ENCODE data around the gene EPHA6.

Gene EPHA6

DNA sequence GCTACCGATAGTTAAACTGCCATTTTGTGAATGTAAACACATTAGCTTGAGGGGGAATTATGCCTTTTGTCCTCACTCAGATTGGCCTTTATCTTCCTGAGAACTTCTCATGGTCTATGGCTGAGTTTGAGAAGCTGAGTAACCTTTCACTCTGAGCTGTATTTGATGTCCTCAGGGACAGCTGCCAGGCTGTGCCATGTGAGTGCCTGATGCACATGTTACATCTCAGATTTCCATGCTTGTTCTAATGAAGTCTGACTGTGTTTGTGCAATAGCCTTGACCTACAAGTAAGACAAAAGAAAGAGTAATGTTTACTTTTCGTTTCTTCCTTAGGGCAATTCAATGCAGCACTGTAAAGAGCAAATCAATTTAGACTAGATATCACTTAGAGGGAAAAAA is 906.0 kb downstream of the EPHA6 start:
- DNase-seq = no peak

DNA sequence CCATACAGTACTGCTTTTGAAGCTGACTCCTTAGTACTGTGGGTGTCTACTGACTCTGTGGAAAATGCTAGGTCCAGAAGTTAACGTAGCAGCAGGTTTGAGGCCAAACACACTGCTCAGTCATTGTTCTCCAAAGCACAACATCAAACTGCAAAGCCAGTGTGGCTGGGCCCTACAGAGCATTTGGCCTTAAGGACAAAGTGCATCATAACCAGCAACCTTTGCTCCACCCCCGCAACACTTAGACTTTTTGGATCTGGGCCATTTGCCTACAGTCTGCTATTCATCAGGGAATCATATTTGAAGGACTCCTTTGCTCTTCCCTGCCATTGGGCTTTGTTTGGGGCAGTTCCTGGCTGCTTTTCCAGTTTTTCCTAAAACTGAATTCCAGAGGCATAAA is 907.1 kb downstream of the EPHA6 start:
- no peak for DNase-seq

DNA sequence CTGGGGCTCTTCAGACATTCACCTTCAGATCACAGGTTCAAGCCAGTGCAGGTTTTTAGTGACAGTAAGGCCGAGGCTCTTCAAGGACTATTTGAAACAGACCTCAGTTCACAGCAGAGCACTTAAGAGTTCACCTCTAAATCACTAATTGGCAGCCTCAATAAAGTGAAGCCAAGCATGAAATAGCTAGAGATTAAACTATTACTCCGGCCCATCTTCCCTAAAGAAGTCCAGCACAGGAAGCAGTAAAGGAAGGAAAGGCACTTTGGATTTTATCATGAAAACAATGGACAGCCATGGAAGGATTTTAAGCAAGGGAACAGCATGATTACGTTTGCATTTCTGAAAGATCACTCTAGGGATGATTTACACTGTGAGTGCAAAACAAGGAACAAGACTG is 922.5 kb downstream of the EPHA6 start:
- DNase-seq = no peak

DNA sequence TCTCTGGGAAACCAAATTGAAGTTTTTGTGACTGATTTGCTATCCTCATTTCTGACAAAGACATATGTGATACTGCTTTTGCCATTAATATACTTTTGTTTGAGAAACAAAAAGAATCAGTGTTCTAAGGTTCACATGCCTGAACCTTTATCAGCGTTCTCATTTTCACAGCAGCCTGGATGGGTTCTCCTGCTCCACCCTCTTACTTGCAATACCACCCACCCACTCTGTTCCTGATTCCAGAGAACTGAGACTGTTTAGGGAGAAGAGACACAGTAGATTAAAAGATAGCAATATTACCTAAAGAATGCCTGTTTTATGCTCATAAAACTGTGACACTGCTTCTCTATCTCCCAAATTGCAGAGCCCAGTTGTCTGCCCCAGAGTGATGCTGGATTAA is 924.4 kb downstream of the EPHA6 start:
- DNase-seq = no peak

DNA sequence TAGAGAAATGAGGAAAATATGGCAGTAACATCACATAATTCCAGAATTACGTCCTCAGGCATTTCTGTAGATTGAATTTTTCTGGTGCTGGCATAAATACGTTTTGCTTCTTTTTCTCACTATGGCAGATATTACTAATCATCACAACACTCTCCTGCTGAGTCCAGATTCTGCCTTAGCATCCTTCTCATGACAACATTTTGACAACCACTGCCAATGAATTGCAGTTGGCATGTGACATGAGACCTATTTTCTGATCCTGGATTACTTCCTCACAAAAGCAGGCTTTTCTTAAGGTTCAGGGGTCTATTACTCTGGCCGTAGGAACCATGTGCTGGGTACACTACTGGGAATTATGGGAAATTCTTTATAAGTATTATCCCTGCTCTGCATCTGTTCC is 927.6 kb downstream of the EPHA6 start:
- DNase-seq = no peak

DNA sequence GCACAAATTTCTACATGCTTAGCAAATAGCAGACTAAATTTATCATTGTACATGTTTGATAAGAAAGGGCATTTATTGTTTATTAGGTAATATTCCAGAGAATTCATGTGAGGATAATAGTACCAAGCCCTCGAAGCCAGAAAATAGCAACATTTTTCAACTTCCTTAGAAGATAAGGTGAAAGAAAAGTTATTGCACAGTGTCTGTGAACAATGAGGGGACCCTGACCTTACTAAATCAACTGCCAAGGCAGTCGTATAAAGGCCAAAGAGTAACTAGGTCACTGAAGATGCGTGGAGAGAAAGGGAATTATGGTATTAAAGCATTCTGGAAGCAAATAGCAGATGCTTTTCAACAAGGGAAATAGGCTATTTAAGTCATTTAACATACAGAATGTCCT is 929.9 kb downstream of the EPHA6 start:
- no peak for DNase-seq

DNA sequence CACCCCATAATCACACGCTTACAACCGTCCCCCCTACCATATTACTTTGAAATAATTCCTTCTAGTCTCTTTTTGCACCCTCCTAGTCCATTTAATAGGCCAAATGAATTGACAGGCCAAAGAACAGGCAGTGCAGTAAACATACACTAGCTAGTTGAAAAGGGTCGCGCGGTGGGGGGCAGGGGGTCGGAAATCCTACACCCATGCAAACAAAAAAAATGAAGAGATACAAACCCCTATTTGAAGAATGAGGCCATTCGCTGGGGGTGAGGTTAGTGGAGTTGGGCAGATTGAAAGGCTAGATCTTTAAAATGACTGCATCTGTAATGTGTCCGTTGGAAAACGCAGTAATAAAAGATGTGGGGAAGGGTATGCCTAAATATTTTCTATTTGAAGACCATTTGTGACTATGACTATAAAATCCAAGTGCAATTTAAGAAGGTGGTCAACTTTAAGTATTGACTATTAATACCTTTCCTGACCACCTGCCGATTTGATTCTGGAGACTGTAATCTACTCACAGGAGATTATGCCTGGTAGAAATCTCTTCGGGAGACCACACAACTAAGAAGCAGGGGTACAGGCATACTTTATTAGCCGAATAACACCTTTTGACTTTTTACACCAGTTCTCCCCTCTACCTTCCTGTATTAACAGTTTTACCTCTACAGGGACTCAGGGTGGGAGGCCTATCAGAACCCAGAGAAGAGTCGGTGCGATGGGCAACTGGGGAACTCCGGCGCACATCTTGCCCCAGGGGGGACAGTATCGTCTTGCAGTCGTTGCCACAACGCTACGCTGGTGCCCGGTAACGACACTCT is 949.4 kb downstream of the EPHA6 start:
- DNase-seq = no peak

DNA sequence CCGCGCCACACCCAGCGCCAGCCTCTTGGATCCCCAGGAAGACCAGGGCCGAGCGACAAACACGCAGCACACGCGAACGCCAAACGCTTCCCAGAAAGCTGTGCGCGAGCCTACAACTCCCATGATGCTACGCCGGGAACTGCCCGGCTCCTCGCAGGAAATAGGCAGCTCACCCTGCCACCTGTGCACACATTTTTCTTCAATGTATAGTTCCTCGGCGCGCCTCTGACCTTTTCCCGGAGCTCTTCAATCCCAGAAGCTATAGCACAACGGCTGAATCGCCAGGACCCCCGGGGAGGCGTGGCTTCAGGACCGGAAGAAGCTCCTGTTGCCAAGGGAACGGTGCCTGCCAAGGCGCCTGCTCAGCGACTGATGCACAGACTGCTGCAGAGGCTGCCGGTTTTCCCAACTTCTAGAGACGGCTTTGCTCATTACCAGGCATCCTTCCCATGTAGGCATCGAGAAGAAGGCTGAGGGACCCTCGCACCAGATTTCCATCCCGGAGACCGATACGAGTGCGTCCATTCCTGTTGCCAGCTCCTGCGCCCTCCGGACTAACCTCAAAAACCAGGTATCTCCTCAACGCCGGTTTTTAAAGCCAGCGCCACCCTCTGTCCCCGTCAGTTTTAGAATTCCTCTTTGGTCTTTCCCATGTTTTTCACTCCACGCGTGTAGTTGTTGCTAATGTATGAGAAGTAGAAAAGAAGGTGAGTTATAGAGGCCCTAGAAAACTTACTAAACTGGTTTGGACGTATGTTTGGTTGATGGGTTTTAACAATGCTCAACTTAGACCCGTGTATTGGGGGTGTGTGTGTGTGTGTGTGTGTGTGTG is 950.2 kb downstream of the EPHA6 start, which contains the start of gene ARL6:
Gene ARL6, plus strand, starts transcription at position 352 of the 832 bp plus-strand sequence. CDS start 3,350 bp downstream, outside the sequence.
- DNase-seq = peak; percentile 86

DNA sequence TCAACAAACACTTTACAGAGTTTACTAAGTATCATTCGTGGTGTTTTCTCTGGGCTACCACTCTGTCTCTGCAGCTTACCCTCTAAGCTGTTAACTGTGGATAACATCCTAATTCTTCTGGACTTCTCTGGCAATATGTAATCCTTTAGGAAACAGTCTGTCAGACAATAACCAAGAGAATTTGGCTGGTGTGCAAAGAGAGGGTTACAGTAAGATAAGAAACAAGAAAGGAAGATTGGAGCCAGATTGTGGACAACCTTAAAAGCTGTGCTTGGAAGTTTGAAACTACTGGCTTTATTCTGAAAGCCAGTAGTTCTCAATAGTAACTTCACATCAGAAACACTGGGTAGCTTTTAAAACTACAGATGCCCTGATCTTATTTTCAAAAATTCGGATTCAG is 950.9 kb downstream of the EPHA6 start:
- no peak for DNase-seq

DNA sequence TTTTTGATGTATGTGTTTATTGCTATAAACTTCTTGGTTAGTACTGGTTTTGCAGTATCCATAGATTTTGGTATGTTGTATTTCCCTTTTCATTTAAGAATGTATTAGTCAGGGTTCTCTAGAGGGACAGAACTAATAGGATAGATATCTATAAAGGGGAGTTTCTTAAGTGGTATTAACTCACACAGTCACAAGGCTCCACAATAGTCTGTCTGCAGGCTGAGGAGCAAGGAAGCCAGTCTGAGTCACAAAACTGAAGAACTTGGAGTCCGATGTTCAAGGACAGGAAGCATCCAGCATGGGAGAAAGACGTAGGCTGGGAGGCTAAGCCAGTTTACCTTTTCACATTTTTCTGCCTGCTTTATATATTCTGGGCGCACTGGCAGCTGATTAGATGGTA is 958.5 kb downstream of the EPHA6 start:
- DNase-seq = no peak

DNA sequence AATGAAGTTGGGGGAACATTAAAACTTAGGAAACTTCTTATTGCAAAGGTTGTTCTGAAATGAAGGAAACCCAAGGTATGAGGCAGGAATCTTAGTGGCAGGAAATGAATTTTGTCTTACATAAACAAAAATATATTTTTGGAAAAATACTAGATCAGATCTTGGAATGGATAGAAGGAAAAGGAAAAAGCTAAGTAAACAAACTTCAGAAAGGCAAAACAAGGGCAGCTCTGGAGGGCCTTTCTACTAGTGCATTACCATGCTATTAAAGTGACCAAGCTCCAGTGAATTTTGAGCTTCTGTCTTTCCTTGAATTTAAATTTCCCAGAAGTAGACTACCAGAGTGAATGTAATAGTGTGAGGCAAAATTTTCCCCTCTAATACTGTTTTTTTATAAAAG is 963.8 kb downstream of the EPHA6 start:
- no peak for DNase-seq

DNA sequence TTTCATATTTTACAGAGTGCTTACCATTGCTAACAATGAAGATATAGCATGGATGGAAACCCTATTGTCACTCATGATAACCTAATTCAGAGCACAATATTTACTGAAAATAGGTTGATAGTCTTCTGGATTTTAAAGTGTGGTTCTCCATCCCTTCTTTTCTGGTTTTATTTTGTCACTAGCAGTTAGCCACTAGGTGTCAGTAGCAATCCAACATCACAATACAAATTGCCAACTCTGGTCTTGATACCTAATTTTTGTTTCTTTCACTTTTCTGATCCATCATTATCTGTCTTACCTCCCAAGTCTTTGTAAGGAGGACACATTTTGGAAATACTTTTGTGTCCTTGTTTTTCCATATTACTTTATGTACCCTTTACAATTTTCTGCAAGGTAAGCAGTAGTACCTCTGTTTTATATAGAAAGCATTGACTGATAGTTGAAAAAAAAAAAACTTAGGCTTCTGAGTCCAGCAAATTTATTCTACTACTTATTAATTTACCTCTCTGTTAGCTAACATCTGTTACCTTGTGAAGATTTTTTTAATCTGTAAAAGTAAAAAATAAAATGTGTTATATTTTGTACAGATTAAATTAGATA is 979.1 kb downstream of the EPHA6 start:
- DNase-seq = no peak

DNA sequence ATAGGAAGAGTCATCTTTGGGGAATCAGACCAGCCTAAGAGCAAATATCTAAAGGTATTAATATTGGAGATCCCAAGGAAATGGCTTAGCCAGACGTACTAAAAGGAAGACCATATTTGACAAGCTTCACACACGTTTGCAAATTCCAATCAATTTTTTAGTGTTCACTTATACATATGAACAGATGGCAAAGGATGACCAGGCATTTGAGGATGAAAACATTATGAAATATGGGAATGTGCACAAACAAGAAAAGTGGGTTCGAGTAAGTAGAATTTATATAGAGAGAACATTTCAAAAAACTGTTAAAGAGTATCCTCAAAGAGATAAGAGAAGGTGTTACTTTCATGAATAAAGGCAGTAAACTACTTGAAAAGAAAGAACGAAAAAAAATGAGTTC is 981.6 kb downstream of the EPHA6 start:
- no peak for DNase-seq
